ENCODE data around the gene WNK2. TPM values are rescaled to one million over a fixed set of nuclear protein-coding genes. Genes with fewer than 3 reads are reported as not detected.

Gene WNK2
- total RNA-seq, 2 experiments from 2014 or later, result 3.3 to 4.6 TPM

- Mint-ChIP-seq H3K4me1 (no peaks in the 10 kb centered on the region), H3K27ac (no peak overlapping the region), H3K9me3 (ENCODE audit: low read depth) (no peaks in the 10 kb centered on the region), H3K27me3 (peaks cover 13% of the 10 kb centered on the region), H3K4me3 (no peak overlapping the region), H3K36me3 (ENCODE audit: low read depth) (no peaks in the 10 kb centered on the region)
- CTCF ChIA-PET, result interaction anchor here (0.5 to 1.3 kb wide), 3 partner anchors 16 to 136 kb away, joined by 3 to 4 read pairs (median 4); no protein-coding TSS in a partner anchor
- intact Hi-C loops (cut with DNase I, micrococcal nuclease), result no loop called here
- POLR2A ChIA-PET, result no interaction called here
- no peak for DNase-seq
- ATAC-seq, result no peak
These were observed 6.3 kb upstream of the WNK2 start for GRCh38 chr9:93177676-93178075.

GRCh38 chr9:93178851-93179786, 4.8 kb upstream of the WNK2 start:
- Mint-ChIP-seq H3K4me1 (peaks cover 7% of the 10 kb centered on the region), H3K9me3 (ENCODE audit: low read depth) (no peaks in the 10 kb centered on the region), H3K4me3 (no peak overlapping the region), H3K36me3 (ENCODE audit: low read depth) (no peaks in the 10 kb centered on the region), H3K27ac (no peak overlapping the region), H3K27me3 (peaks cover 21% of the 10 kb centered on the region)
- ChIA-PET POLR2A (interaction anchor here (0.6 kb wide), 2 partner anchors 87 to 1088 kb away, joined by 3 to 4 read pairs; no protein-coding TSS in a partner anchor), CTCF (interaction anchor here (0.7 to 1.3 kb wide), 2 partner anchors 15 to 61 kb away, joined by 3 to 4 read pairs; no protein-coding TSS in a partner anchor)
- DNase-seq (no peak), ATAC-seq (no peak)
- intact Hi-C loops (cut with DNase I, micrococcal nuclease), result no loop called here

- ATAC-seq, result no peak
- POLR2A ChIA-PET, result no interaction called here
- Mint-ChIP-seq H3K36me3 (ENCODE audit: low read depth) (no peaks in the 10 kb centered on the region), H3K27me3 (peaks cover 24% of the 10 kb centered on the region), H3K4me1 (peaks cover 9% of the 10 kb centered on the region), H3K27ac (no peak overlapping the region), H3K9me3 (ENCODE audit: low read depth) (no peaks in the 10 kb centered on the region), H3K4me3 (no peak overlapping the region)
- no peak for DNase-seq
- intact Hi-C loops (cut with DNase I, micrococcal nuclease), result no loop called here
- CTCF ChIA-PET, result interaction anchor here (0.6 kb wide), 1 partner anchor 130 kb away, joined by 3 read pairs; no protein-coding TSS in a partner anchor
These were observed 3.0 kb upstream of the WNK2 start for GRCh38 chr9:93180938-93181337.

GRCh38 chr9:93181672-93182435, 2.1 kb upstream of the WNK2 start:
- no peaks in the 10 kb centered on the region for H3K36me3 Mint-ChIP-seq (ENCODE audit: low read depth)
- ChIA-PET CTCF (interaction anchor here (1.1 kb wide), 1 partner anchor 103 kb away, joined by 3 read pairs; no protein-coding TSS in a partner anchor), POLR2A (no interaction called here)
- intact Hi-C loops (cut with DNase I, micrococcal nuclease), result no loop called here
- H3K27me3 Mint-ChIP-seq, result peaks cover 24% of the 10 kb centered on the region
- H3K4me3 Mint-ChIP-seq, result no peak overlapping the region
- ATAC-seq, result no peak
- H3K9me3 Mint-ChIP-seq (ENCODE audit: low read depth), result no peaks in the 10 kb centered on the region
- no peak overlapping the region for H3K27ac Mint-ChIP-seq
- no peak for DNase-seq
- peaks cover 9% of the 10 kb centered on the region for H3K4me1 Mint-ChIP-seq

- DNase-seq, result no peak
- no peak for ATAC-seq
- Mint-ChIP-seq H3K4me1 (peaks cover 9% of the 10 kb centered on the region), H3K4me3 (no peak overlapping the region), H3K27ac (no peak overlapping the region), H3K36me3 (ENCODE audit: low read depth) (no peaks in the 10 kb centered on the region), H3K9me3 (ENCODE audit: low read depth) (no peaks in the 10 kb centered on the region), H3K27me3 (peaks cover 24% of the 10 kb centered on the region)
- intact Hi-C loops (cut with DNase I, micrococcal nuclease), result no loop called here
- ChIA-PET POLR2A (no interaction called here), CTCF (interaction anchor here (1.2 kb wide), 1 partner anchor 73 kb away, joined by 4 read pairs; no protein-coding TSS in a partner anchor)
These were observed 1.4 kb upstream of the WNK2 start for GRCh38 chr9:93182572-93182971.

- Mint-ChIP-seq H3K9me3 (ENCODE audit: low read depth) (no peaks in the 10 kb centered on the region), H3K36me3 (ENCODE audit: low read depth) (no peaks in the 10 kb centered on the region), H3K27me3 (peaks cover 24% of the 10 kb centered on the region), H3K4me1 (peaks cover 9% of the 10 kb centered on the region), H3K4me3 (peak overlapping the region; percentile 63), H3K27ac (no peak overlapping the region)
- CTCF ChIA-PET, result interaction anchor here (1.2 kb wide), 1 partner anchor 74 kb away, joined by 4 read pairs; no protein-coding TSS in a partner anchor
- no peak for DNase-seq
- POLR2A ChIA-PET, result interaction anchor here (0.5 kb wide), 1 partner anchor 511 kb away, joined by 5 read pairs; no protein-coding TSS in a partner anchor
- no peak for ATAC-seq
- intact Hi-C loops (cut with DNase I, micrococcal nuclease), result no loop called here
These were observed 742 bp upstream of the WNK2 start for GRCh38 chr9:93183131-93183662.

- POLR2A ChIA-PET, result no interaction called here
- H3K4me1 Mint-ChIP-seq, result peaks cover 9% of the 10 kb centered on the region
- H3K27ac Mint-ChIP-seq, result no peak overlapping the region
- no peaks in the 10 kb centered on the region for H3K9me3 Mint-ChIP-seq (ENCODE audit: low read depth)
- intact Hi-C loops (cut with DNase I, micrococcal nuclease), result loop anchor here in 1 of 2 experiments (1.0 kb wide), 2 partner anchors 50 to 382 kb away; partner anchors contain the start of gene NINJ1
- peak; percentile 40 for ATAC-seq
- peak; percentile 26 for DNase-seq
- peak overlapping the region; percentile 51 for H3K4me3 Mint-ChIP-seq
- no peaks in the 10 kb centered on the region for H3K36me3 Mint-ChIP-seq (ENCODE audit: low read depth)
- peaks cover 24% of the 10 kb centered on the region for H3K27me3 Mint-ChIP-seq
- CTCF ChIA-PET, result no interaction called here
These were observed 710 bp downstream of the WNK2 start for GRCh38 chr9:93184432-93185265.

- Mint-ChIP-seq H3K36me3 (ENCODE audit: low read depth) (no peaks in the 10 kb centered on the region), H3K4me3 (peak overlapping the region; percentile 32), H3K4me1 (peaks cover 9% of the 10 kb centered on the region), H3K27me3 (peaks cover 18% of the 10 kb centered on the region), H3K27ac (no peak overlapping the region), H3K9me3 (ENCODE audit: low read depth) (no peaks in the 10 kb centered on the region)
- ChIA-PET CTCF (interaction anchor here (0.7 kb wide), 1 partner anchor 26 kb away, joined by 3 read pairs; no protein-coding TSS in a partner anchor), POLR2A (no interaction called here)
- no peak for DNase-seq
- intact Hi-C loops (cut with DNase I, micrococcal nuclease), result no loop called here
- ATAC-seq, result no peak
These were observed 1.6 kb downstream of the WNK2 start for GRCh38 chr9:93185266-93186214.

GRCh38 chr9:93186215-93186945, 2.4 kb downstream of the WNK2 start:
- no peaks in the 10 kb centered on the region for H3K9me3 Mint-ChIP-seq (ENCODE audit: low read depth)
- no peak overlapping the region for H3K27ac Mint-ChIP-seq
- H3K4me3 Mint-ChIP-seq, result no peak overlapping the region
- POLR2A ChIA-PET, result interaction anchor here (0.6 kb wide), 2 partner anchors 16 to 19 kb away, joined by 3 to 4 read pairs; no protein-coding TSS in a partner anchor
- DNase-seq, result no peak
- ATAC-seq, result no peak
- CTCF ChIA-PET, result interaction anchor here (0.7 kb wide), 1 partner anchor 27 kb away, joined by 3 read pairs; no protein-coding TSS in a partner anchor
- intact Hi-C loops (cut with DNase I, micrococcal nuclease), result no loop called here
- peaks cover 9% of the 10 kb centered on the region for H3K4me1 Mint-ChIP-seq
- H3K36me3 Mint-ChIP-seq (ENCODE audit: low read depth), result no peaks in the 10 kb centered on the region
- peaks cover 13% of the 10 kb centered on the region for H3K27me3 Mint-ChIP-seq
